ENCODE data around the gene ITGB5. TPM values are rescaled to one million over a fixed set of nuclear protein-coding genes. Genes with fewer than 3 reads are reported as not detected.
A peak's percentile ranks its signal among the peaks of the same experiment; 100 is the strongest.

Gene ITGB5
- total RNA-seq, 1 experiment from 2014 or later: 77.8 TPM

GRCh38 chr3:124730941-124731297 is 156.2 kb downstream of the ITGB5 start:
- Histone ChIP-seq H4K20me1 (ENCODE audit: insufficient read depth) (peaks cover 3% of the 10 kb centered on the region; the same call in 1 of the 2 replicates), H3K4me2 (ENCODE audit: low read length) (peak overlapping the region; percentile 70), H3K36me3 (ENCODE audit: control insufficient read depth in 1 of 2, insufficient read depth in 2 of 2, low read length in 2 of 2) (peaks cover 0 to 9% of the 10 kb centered on the region in 2 experiments; a peak in 2 of 4 replicates), H3K27ac (ENCODE audit: low read depth, low read length) (peak overlapping the region; percentile 59), H3K9ac (ENCODE audit: low read length) (peak overlapping the region; percentile 98), H3K79me2 (ENCODE audit: insufficient read depth, low read length) (peaks cover 57% of the 10 kb centered on the region), H3K27me3 (ENCODE audit: insufficient read depth, low read length) (no peaks in the 10 kb centered on the region), H3K4me1 (ENCODE audit: control insufficient read depth in 1 of 2, insufficient read depth in 2 of 2, low read length in 2 of 2) (peaks cover 0 to 12% of the 10 kb centered on the region in 2 experiments; a peak in 1 of 4 replicates), H3K9me3 (ENCODE audit: control insufficient read depth in 1 of 2, insufficient read depth in 1 of 2, low read depth in 1 of 2, low read length in 2 of 2) (no peaks in the 10 kb centered on the region), H2AFZ (ENCODE audit: low read depth, low read length, poor library complexity, severe bottlenecking) (no peak overlapping the region), H3K9me2 (ENCODE audit: insufficient read depth) (no peaks in the 10 kb centered on the region), H3K4me3 (replicated peaks in 1 of 2; ENCODE audit: low read depth in 1 of 2, low read length in 2 of 2) (peak overlapping the region; percentile 90 to 99)
- POLR2A ChIA-PET: interaction anchor here (1.1 kb wide), 1 partner anchor 16 kb away, joined by 3 read pairs; no protein-coding TSS in a partner anchor
- no TSS peak for BruUV-seq (replicated peaks)
- TF ChIP-seq EZH2 (IDR thresholded peaks at IDR 0.05): no peak
- TF ChIP-seq YY1 (IDR thresholded peaks at IDR 0.05; ENCODE audit: extremely low read depth, insufficient replicate concordance, low read depth, low read length): no peak
- no peak for TF ChIP-seq ZBTB33 (IDR thresholded peaks at IDR 0.05; ENCODE audit: extremely low read depth, insufficient replicate concordance, low read length)
- TF ChIP-seq, protein P1, sequence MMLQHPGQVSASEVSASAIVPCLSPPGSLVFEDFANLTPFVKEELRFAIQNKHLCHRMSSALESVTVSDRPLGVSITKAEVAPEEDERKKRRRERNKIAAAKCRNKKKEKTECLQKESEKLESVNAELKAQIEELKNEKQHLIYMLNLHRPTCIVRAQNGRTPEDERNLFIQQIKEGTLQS (IDR thresholded peaks at IDR 0.05): no peak
- no peak for TF ChIP-seq FOSL1 (IDR thresholded peaks at IDR 0.05; ENCODE audit: low read depth)
- no peak for TF ChIP-seq CBX3 (IDR thresholded peaks at IDR 0.05; ENCODE audit: low read depth)
- TF ChIP-seq EGR1 (IDR thresholded peaks at IDR 0.05; ENCODE audit: low read depth): no peak
- no peak for TF ChIP-seq SIN3A (IDR thresholded peaks at IDR 0.05; ENCODE audit: low read depth)
- TF ChIP-seq EZH2phosphoT487 (IDR thresholded peaks at IDR 0.05; ENCODE audit: borderline replicate concordance): no peak
- no peak for TF ChIP-seq REST (IDR thresholded peaks at IDR 0.05; ENCODE audit: low read depth)
- TF ChIP-seq JUND (IDR thresholded peaks at IDR 0.05): no peak
- TF ChIP-seq SP1 (IDR thresholded peaks at IDR 0.05; ENCODE audit: low read depth): no peak
- RAD21 ChIA-PET (ENCODE audit: low non-redundant PET in 1 of 2, low total read pairs in 2 of 2, uncharacterized antibody in 2 of 2, unreplicated experiment in 2 of 2): no interaction called here
- DNase-seq (ENCODE audit: low read depth, low spot score): no peak
- ATAC-seq: peak; percentile 42
- intact Hi-C loops (cut with micrococcal nuclease): no loop called here
- CTCF ChIA-PET: no interaction called here
